ENCODE results near the gene NADK. TPM values are rescaled to one million over a fixed set of nuclear protein-coding genes. Genes with fewer than 3 reads are reported as not detected.
A peak's percentile ranks its signal among the peaks of the same experiment; 100 is the strongest.

Gene NADK
- total RNA-seq, 4 donors from 2014 or later, result 36.1 to 57.6 (median 39.5) TPM

- Histone ChIP-seq H3K4me1 (peaks cover 0 to 4% (median 0%) of the 10 kb centered on the region in 3 donors), H3K9me3 (peaks cover 0 to 8% (median 0%) of the 10 kb centered on the region in 3 donors), H3K27ac (no peak overlapping the region), H3K4me3 (no peak overlapping the region), H3K36me3 (peaks cover 0 to 76% (median 21%) of the 10 kb centered on the region in 3 donors), H3K27me3 (no peaks in the 10 kb centered on the region)
- intact Hi-C loops (cut with DNase I), result no loop called here
- TF ChIP-seq POLR2A (IDR thresholded peaks at IDR 0.05), result no peak
- TF ChIP-seq CTCF (IDR thresholded peaks at IDR 0.05), result no peak
- DNase-seq, result no peak
- 89 to 95% methylated on average over 7 of the region's 7 CpGs for WGBS, 2 donors
These were observed 9.8 kb downstream of the NADK start for GRCh38 chr1:1768249-1768992.

- no peak for TF ChIP-seq CTCF (IDR thresholded peaks at IDR 0.05)
- no peak for TF ChIP-seq POLR2A (IDR thresholded peaks at IDR 0.05)
- peaks cover 0 to 7% (median 4%) of the 10 kb centered on the region in 3 donors for H3K4me1 ChIP-seq
- WGBS, 2 donors, result 84 to 85% methylated on average over 21 to 22 of the region's 23 CpGs
- no peak for DNase-seq
- no peaks in the 10 kb centered on the region for H3K9me3 ChIP-seq
- no peaks in the 10 kb centered on the region for H3K27me3 ChIP-seq
- H3K36me3 ChIP-seq, result peaks cover 17 to 82% (median 29%) of the 10 kb centered on the region in 3 donors
- intact Hi-C loops (cut with DNase I), result no loop called here
- H3K27ac ChIP-seq, result no peak overlapping the region
- no peak overlapping the region for H3K4me3 ChIP-seq
These were observed 13.3 kb downstream of the NADK start for GRCh38 chr1:1764876-1765470.

GRCh38 chr1:1763657-1764621 is 14.3 kb downstream of the NADK start:
- Histone ChIP-seq H3K27ac (no peak overlapping the region), H3K4me1 (peaks cover 5 to 15% (median 7%) of the 10 kb centered on the region in 3 donors), H3K4me3 (no peak overlapping the region), H3K27me3 (no peaks in the 10 kb centered on the region), H3K9me3 (no peaks in the 10 kb centered on the region), H3K36me3 (peaks cover 19 to 87% (median 34%) of the 10 kb centered on the region in 3 donors)
- DNase-seq, result peak; percentile 21
- 85 to 87% methylated on average over 18 to 23 of the region's 32 CpGs for WGBS, 2 donors
- TF ChIP-seq POLR2A (IDR thresholded peaks at IDR 0.05) (no peak), CTCF (IDR thresholded peaks at IDR 0.05) (no peak)
- intact Hi-C loops (cut with DNase I), result no loop called here

- no peak for TF ChIP-seq POLR2A (IDR thresholded peaks at IDR 0.05)
- TF ChIP-seq CTCF (IDR thresholded peaks at IDR 0.05), result no peak
- WGBS, 2 donors, result 92 to 97% methylated on average over 13 to 15 of the region's 23 CpGs
- H3K27me3 ChIP-seq, result no peaks in the 10 kb centered on the region
- DNase-seq, result no peak
- no peaks in the 10 kb centered on the region for H3K9me3 ChIP-seq
- H3K4me3 ChIP-seq, result no peak overlapping the region
- peaks cover 14 to 28% (median 18%) of the 10 kb centered on the region in 3 donors for H3K4me1 ChIP-seq
- no peak overlapping the region for H3K27ac ChIP-seq
- intact Hi-C loops (cut with DNase I), result no loop called here
- peaks cover 26 to 87% (median 33%) of the 10 kb centered on the region in 3 donors for H3K36me3 ChIP-seq
These were observed 16.5 kb downstream of the NADK start for GRCh38 chr1:1761504-1762376.
